NK-92 (cell line): ENCODE data around the gene BABAM2.
"Not testable (repeated sequence)": the region's sequence is repeated elsewhere in the genome, so short reads cannot be mapped to it uniquely, and the experiment has no call there.

Source experiments
- DNase-seq: peaks from one replicate; lab custom pipeline; 2025; ENCODE audit not compliant: unreplicated experiment; lab: John Stamatoyannopoulos, UW

BABAM2 gene

DNA sequence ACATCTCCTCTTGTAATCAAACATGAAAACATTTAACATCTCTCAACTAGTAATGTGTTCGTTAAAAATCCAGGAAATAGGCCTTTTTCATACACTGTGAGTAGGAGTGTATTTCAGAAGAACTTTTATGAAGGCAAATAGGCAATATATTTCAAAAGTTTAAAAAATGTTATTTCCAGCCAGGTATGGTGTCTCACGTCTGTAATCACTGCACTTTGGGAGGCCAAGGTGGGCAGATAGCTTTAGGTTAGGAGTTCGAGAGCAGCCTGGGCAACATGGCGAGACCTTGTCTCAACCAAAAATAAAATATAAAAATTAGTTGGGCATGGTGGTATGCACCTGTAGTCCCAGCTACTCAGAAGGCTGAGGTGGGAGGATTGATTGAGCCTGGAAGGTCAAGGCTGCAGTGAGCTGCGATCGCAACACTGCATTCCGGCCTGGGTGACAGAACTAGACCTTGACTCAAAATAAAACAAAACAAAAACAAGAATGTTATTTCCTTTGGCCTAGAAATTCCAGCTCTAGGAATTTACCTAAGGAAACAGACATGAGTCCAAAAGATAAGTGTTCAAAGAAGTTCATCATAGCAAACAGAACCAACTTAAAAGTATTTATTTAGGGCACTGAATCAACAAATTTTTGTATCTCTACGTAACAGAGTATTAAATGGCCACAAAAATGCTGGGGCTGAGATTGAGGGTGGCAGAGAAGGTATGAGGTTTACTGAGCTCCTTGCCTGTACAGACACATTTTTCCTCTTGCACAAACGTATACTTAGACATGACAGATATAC lies 15.2 kb upstream of the BABAM2 start:
- no peak for DNase-seq

GRCh38 chr2:27878825-27879224 lies 11.7 kb upstream of the BABAM2 start:
- no peak for DNase-seq

GRCh38 chr2:27881815-27882583 lies 8.5 kb upstream of the BABAM2 start:
- not testable (repeated sequence) for DNase-seq

DNA sequence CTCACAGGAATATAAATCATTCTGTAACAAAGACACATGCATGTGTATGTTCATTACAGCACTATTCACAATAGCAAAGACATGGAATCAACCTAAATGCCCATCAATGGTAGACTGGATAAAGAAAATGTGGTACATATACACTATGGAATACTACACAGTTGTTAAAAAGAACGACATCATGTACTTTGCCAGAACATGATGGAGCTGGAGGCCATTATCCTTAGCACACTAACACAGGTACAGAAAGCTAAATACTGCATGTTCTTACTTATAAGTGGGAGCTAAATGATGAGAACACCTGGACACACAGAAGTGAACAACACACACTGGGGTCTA lies 8.0 kb upstream of the BABAM2 start:
- DNase-seq, result not testable (repeated sequence)

DNA sequence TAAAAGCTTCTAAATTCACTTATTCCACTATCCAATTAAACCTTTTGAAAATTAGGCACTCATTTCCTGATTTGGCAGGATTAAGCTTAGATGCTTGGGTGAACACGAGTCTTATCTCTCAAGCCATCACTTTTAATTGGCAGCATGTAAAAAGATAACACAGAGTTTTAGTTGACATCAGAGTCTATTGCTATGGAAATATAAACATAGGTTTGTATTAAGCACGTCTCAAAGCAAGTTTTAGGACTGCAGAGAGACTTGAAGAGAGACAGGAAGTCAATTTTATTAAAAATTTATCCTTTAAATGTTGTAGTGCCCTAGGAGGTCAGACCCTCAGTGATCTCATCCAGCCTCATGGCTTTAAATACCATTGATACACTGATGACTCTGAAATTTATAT lies 5.9 kb upstream of the BABAM2 start:
- no peak for DNase-seq

GRCh38 chr2:27885234-27885633 lies 5.3 kb upstream of the BABAM2 start:
- no peak for DNase-seq

GRCh38 chr2:27885661-27886060 lies 4.9 kb upstream of the BABAM2 start:
- DNase-seq, result no peak

GRCh38 chr2:27886322-27886721 lies 4.2 kb upstream of the BABAM2 start:
- no peak for DNase-seq

GRCh38 chr2:27887111-27887510 lies 3.4 kb upstream of the BABAM2 start:
- DNase-seq, result no peak

DNA sequence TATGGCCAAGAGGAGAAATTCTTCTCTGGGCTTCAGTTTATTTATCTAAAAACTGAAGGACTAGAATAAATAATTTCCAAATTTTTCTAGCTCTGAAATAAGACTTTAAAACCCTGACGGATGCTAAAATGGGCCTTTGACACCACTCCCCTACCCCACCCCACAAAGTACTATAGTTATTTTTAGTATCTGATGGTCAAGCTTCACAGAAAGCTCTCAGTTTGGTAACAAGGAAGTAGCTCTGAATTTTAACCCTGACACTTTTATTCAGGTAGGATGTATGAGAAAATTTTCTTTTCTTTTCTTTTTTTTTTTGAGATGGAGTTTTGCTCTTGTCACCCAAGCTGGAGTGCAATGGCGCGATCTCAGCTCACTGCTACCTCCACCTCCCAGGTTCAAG lies 2.7 kb upstream of the BABAM2 start:
- no peak for DNase-seq

- DNase-seq, result no peak
These were observed 1.7 kb upstream of the BABAM2 start for GRCh38 chr2:27888790-27889189.

- DNase-seq, result no peak
These were observed 769 bp upstream of the BABAM2 start for GRCh38 chr2:27889774-27890145.

DNA sequence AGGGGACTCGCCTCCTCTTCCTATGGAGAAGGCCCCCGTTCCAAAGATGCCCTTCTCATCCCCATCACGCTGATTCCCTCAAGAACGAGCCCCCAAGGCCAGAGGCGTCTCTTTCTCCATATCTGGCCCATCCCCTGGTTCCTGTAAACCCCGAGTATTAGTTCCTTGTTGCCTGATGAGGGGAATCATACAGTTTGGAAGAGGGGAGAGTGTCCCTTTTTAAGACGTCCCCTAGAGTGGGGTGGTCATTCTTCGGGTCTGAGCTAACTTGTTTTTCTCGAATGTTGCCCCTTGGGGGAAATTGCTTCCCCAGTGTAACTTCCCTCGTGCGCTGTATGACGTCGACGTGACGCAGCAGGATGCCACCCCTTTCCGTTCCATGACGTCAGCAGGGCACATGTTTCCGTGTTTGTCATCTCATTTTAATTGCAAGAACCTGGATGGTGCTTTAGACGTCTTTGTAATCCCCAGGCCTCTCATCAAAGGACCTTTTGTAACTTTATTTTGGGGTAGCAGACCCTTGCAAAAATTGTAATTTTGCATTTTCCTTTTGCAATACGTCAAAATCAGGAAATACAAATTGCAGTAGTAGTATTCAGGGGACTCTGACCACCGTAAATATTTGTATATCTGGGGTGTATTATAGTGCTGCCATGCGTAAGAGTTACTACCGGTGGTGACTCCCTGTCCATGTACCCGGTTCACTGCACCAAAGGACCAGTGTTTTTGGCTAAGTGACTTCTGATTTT lies 569 bp downstream of the BABAM2 start:
- peak; percentile 83 for DNase-seq

GRCh38 chr2:27891673-27892105 lies 1.2 kb downstream of the BABAM2 start:
- no peak for DNase-seq

DNA sequence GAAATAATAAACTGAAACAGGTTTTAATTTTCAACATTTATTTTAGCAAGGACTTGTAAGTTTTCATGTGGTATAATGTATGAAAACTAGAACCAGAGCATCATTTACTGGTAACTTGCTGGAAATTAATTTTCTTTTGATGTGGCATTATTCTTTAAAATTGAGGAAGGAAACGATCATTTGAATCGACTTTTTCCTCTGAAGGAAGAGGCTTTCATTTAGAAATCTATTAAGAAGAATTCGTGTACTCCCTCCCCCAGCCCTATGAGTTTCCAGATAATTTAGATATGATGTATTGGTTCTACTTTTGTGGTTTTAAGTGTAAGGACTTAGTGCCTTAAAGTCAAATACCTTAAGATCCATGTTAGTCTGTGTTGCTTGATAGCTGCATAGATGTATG lies 2.5 kb downstream of the BABAM2 start:
- DNase-seq, result no peak

GRCh38 chr2:27897717-27898116 lies 7.2 kb downstream of the BABAM2 start:
- no peak for DNase-seq

DNA sequence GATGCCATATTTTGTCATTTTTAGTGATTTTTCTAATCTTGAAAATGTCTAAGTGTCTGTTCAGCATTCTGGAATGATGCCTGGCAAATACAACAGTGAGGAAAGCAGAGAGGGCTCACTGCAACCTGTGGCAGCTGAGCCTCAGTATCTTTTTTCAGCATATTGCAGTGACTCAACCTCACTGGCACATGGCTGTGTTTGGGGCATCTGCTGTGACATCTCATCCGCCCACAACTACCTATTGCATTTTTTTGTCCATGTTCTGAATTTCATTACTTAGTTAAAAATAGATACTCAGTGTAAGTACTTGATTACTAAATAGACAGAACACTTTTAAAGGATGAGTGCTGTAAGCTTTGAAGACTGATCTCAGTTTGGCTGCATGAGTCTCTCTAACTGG lies 10.7 kb downstream of the BABAM2 start:
- DNase-seq, result no peak

DNA sequence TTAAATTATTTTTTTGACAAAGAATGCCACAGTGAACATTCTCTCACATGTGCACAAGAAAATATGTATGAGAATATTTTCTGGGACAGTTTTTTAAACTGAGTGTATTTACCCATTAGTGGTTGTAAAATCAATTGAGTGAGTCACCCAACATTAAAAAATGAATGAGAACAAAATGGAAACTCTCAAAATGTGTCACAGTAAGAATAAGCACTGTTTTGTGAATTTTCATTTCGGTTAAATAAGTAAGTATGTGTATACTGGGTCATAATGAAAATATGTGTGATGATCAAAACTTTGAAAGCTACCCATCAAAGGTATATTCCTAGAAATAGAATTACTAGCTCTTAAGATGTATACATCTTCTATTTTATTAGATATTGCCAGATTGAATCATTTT lies 11.6 kb downstream of the BABAM2 start:
- DNase-seq, result no peak

- DNase-seq, result no peak
These were observed 12.5 kb downstream of the BABAM2 start for GRCh38 chr2:27903018-27903417.

- DNase-seq, result no peak
These were observed 13.3 kb downstream of the BABAM2 start for GRCh38 chr2:27903649-27904404.

DNA sequence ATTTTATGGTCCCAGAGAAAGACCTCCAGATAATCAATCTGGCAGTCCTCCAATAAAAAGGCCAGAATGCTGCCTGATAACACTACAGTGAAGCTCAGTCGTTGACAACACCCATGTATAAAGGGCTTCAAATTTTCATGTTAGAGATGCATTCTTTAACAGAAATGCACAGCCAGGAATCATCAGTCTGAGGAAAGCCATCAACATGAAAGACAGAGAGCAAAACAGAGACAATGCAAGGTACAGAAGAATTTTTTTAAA lies 13.8 kb downstream of the BABAM2 start:
- no peak for DNase-seq
